Left kidney (tissue), 2 donors: ENCODE results near the gene WIZ. TPM values are rescaled to one million over a fixed set of nuclear protein-coding genes. Genes with fewer than 3 reads are reported as not detected.
A peak's percentile ranks its signal among the peaks of the same experiment; 100 is the strongest.

Experiments
- DNase-seq: peaks from one replicate; pipeline ENCODE4 v3.0.0-alpha.2; 2013
- polyA plus RNA-seq: library from polyadenylated mRNA; unstranded; fragments of 120-200 nt; gene quantifications from one replicate; pipeline ENCODE4 v1.2.1, GENCODE V29; 2013; ENCODE audit not compliant: insufficient read length

WIZ gene
- polyA plus RNA-seq, 1 donor: 25.7 TPM

DNA sequence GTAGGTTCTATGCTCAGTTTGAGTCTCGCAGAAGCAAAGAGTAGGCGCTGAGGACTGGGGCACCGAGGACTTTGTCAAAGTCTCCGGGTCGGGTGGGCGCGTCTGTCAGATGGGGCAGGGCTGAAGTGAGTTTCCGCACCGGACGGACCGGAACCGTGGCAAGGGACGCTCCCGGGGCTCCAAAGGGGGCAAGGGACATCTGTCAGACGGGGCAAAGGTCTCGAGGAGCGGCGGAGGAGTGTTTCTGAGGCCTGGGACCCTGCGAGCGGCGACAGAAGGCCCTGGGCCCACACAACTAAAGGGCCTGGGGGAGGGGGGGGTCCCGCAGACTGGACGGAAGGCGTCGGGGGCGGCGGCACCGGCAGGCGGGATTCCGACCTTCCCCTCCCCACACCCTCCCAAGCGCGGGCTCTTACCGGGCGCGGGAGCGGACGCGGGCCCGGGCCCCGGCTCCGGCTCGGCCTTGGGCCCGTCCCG, 17.7 kb downstream of the WIZ start:
- DNase-seq: no peak

DNA sequence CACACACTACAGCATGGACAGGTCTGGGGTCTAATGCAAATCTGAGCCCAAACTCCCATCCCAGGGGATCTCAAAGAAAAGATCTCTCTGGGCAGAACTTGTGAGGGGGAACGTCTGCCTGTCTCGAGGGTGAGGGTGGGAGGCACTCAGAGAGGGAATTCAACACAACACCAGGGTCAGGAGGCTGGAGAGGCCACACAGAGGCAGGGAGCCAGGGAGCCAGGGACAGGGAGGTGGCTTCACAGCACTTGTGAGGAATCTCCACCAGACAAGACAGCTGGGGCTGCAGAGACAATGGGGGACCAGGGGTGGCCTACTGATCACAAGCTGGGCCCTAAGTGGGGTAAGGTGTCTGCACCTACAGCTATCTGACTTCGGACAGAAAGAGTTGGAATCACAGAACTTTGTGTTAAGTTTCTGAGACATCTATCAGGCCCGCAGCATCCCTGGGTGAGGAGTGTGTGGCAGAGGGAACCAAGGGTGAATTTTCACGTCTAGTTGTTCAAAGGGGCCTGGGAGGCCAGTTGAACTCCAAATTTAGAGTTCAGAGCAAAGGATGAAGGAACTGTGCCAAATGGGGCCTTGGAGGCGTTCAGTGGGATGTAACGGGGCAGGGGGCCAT, 18.2 kb downstream of the WIZ start:
- DNase-seq: no peak

DNA sequence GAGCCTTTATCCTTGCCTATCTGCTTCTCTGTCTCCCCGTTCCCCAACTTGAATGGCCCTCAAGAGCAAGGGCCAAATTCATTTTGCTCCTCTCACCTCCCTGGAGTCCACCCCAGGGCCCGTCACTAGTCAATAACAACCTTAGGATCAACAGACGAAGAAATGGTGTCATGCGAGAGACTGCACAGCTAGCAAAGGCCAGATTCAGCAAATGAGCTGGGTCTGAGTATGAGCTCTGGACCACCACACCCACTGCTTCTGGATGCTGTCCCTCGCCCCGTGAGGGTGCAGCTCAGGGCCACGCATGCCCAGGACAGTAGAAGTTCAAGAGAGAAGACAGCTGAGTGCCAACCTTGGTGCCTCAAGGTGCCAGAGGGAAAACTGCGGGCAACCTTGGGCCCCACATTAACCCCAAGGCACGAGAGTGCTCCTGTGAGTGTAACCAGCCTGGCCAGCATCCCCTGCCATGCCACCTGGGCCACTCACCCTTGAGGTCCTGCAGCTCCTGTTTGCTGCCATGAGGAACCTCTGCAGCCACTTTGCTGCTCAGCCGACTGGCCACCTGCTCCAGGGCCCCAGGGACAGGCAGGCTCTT, 19.1 kb downstream of the WIZ start:
- no peak for DNase-seq

DNA sequence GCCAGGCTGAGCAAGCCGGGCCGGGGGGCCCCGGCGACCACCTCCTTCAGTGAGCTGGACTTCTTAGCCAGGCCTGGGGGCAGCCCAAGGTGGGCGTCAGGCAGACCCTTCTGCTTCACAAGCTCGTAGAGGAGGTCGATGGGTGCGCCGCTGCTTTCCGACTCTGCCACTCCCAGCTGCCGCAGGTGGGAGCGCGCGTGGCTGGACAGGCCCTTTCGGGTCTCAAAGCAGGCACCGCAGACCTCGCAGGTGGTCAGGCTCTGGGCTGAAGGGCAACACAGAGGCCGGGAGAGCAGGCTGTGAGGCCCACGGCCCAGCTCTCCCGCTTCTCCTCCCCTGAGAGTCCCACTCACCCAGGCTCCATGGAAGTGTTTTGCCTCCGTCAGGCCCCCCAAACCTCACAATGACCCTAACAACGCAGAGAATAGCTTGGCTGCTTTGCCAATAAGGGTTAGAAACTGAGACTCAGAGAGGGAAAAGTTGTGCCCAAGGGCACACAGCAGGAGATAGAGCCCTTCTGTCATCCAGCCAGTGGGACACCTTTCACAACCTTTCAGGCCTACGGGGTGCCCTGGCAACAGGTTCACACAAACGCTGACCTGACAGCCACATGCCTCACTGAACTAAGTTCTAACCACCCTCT, 19.8 kb downstream of the WIZ start:
- no peak for DNase-seq

DNA sequence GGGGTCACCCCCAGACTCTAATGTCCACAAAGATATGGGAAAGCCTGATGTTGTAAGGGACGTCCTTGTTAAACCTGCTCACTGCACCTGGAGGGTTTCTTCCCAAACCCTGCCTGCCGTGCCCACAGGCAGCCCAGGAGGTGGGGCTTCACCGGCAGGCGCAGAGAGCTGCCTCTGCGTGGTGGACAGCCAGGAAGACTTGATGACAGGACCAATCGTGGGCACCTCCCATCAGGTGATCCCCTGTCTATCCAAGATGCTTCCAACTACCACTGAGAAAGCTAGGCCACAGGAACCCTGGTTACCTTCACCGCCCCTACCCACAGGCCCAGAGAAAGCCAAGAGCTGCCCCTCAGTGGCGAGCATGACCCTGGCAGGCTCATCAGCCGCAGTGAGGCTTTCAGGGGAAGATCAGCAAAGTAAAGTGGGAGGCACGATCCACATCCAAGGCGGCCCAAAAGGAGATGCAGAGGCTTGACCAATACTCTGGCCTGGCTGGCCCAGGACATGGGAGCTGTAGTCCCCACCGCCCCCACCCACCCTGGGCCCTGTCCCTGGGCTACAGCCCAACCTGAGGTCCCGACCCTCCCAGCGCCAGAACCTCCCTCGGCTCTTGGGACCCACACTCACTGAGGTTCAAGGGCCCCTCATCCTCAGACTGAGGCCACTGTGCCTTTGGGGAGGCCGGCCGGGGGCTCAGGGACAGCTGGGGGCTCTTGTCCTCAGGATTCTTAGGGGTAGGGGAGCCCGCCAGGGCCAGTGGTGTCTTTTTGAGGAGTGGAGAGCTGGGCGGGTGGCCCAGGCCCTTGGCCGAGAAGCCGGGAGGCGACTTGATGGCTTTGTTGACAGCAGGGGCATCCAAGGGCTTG, 20.6 kb downstream of the WIZ start:
- DNase-seq: no peak

DNA sequence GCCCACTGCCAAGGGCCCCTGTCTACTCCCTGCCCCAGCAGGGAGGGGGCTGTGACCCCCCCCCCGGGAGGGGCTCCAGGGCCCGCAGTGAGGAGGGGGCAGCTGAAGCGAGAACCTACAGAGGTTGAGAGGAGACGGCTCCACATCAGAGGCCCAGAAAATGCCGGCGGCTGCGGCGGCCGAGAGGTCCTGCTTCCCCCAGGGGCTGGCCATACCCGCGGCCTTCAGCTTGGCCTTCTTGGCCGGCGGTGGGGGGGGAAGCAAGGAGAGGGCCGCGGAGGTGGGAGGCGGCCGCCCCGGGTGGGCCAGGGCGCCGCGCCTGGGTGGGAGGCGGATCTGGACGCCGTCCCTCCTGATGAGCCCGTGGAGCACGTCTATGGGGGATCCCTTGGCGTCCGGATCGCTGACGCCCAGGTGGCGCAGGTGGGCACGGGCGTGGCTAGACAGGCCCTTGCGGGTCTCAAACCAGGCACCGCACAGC, 21.7 kb downstream of the WIZ start:
- no peak for DNase-seq

DNA sequence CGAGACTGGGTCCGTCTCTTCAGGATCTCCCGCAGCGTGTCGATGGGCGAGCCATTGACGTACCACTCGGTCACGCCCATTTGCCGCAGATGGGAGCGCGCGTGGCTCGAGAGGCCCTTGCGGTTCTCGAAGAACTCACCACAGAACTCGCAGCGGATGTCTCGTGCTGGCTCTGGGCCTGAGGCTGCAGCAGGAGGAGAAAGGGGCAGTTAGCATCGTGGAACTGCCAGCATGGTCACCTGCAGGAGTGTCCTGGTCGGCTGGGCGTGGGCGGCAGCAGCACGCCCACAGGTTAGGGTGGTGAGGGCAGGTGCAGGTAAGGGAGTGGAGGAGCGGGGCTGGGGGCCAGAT, 22.4 kb downstream of the WIZ start:
- DNase-seq: no peak

DNA sequence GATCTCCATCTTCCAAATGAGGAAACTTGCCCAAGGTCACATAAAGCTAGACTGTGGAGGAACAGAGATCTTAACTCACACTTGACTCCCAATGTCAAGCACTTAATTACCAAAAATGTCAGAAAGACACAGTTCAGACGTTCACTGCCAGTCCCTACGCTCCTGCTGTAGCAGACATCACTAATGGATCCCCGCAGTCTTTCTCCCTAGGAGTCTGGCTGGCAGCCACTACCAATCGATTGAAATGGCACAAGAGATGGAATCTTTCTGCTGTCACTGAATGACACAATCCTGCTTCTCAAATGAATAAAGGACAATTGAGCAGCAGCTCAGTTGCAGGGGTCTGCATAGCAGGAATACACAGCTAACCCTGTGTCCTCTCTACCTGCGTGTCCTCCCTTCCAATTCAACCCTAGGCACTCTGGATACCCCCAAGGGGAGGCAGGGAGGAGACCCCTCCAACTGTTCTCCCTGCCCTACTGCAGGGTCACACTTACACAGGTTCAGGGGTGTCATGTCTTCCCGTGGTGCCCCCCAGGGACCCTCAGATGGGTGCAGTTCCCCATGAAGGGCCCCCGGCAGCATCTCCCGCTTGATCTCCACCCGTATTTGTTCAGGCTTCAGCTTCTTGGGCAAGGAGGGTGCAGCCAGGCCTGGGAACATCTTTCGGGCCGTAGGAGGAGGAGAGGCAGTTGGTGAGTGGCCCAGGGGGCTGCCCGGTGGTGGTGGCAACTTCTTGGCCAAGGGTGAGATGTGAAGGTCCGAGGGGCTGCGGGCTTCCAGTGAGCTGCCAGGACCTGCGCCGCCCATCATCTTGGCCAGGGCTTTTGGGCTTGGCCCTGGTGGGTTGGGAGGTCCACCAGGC, 23.0 kb downstream of the WIZ start:
- no peak for DNase-seq

DNA sequence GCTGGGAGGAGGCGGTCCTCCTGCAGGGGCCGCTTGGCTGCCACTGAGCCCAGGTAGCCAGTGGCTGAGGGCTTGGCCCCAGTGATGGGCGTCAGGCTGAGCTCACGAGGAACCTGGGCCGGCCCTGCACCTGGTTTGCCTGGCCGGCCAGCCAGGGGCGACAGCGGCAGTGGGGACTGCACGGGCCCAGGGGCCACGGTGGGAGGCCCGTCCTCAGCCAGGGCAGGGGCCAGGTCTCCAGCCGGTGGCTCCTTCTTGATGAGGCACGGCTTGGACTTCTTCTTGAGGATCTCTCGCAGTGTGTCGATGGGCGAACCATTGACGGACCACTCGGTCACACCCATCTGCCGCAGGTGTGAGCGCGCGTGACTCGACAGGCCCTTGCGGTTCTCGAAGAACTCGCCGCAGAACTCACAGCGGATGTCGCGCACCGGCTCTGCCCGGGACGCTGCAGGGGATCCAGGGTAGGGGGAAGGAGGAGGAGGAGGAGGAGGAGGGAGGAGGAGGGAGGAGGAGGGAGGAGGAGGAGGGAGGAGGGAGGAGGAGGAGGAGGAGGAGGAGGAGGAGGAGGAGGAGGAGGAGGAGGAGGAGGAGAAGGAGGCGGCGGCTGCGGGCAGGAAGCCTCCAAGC, 24.3 kb downstream of the WIZ start:
- no peak for DNase-seq

DNA sequence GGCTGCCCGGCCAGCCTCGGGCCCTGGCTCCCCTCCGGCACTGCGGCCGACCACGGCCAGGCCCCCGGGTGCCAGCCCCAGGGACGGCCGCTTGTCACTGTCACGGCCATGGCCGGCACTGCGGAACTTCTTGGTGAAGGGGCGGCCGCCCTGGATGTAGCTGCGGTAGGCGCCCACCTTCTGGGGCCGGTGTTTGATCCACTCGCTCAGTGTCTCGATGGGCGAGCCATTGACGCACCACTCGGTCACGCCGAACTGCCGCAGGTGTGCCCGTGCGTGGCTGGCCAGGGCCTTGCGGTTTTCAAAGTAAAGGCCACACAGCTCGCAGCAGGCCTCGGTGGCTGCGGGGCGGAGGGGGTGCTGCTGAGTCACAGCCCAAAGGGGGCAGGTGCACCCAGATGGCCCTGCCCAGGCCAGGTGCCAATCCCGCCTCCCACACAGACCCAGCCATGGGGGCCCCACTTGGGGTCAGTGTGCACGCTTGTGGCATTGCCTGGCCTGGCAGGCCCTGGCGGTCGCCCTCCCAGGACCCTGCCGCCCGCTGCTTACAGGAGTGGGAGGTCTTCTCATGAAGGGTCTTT, 25.0 kb downstream of the WIZ start:
- no peak for DNase-seq

DNA sequence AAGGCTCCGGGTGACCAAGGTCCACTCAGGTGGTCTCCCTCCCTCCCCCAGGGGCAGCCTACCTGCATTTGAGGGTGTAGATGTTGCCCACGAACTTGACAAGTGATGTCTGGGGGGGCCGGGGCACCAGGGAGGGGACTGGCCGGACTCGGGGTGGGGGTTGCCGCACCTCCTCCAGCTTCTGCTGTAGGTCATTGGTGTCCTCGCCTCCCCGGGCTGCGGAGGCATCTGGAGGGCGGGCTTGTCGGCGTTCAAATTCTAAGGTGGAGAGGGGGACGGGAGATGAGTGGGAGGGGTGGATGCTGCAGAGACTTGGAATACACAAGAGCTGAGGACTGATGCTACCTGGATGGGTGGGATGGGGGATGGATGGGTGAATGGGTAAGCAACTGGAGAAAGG, 25.6 kb downstream of the WIZ start:
- DNase-seq: no peak

DNA sequence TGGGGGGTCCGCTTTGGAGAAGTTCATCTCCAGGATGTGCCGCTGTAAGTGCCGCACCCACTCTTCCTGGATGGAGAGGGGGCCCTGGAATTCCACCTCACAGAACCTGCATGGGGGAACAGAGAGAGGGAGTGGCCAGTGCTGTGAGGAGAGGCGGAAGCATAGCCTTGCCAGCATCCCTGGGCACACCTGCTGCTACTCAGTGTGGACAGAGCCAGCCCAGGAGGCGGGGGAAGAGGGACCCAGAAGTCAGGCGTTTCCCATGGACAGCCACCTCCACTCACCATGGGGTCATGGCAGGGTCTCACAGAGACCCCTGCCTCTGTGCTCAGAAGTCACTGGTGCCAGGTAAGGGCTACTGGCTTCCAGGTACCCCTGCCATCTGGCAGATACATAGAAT, 26.6 kb downstream of the WIZ start:
- no peak for DNase-seq

DNA sequence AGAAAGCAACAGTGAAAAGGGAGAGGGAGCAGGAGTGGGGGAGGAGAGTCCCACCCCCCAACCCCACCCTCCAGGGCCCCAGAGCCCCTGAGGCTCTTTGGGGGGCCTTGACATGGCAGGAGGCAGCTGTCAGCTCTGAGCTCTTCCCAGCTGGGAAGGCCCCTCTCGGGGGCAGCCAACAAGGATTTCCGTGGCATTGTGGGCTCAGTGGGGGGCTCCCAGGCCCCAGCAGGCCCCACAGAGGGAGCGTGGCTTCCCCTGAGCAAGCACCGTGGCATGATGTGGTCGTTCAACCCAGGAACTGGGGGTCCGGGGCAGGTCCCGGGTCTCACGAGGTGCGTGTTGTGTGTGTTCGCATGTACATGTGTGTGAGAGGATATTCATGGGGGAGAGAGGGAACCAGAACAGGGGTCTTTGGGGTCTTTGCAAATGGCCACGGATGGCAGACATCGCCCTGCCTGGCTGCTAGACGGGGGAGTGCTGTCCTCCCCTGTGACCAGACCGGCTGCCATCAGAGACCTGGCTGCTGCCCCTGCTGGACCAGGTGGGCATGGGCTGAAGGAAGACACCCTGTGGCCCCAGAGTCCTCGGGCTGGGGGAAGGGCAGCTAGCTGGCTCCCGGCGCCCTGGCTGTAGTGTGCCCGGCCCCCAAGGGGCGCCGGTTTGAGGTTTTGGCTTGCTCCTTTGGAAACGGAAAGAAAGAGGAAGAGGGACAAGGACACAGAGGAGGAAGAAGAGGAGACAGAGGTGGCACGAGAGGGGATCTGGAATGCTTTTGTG, 27.3 kb downstream of the WIZ start:
- DNase-seq: no peak

DNA sequence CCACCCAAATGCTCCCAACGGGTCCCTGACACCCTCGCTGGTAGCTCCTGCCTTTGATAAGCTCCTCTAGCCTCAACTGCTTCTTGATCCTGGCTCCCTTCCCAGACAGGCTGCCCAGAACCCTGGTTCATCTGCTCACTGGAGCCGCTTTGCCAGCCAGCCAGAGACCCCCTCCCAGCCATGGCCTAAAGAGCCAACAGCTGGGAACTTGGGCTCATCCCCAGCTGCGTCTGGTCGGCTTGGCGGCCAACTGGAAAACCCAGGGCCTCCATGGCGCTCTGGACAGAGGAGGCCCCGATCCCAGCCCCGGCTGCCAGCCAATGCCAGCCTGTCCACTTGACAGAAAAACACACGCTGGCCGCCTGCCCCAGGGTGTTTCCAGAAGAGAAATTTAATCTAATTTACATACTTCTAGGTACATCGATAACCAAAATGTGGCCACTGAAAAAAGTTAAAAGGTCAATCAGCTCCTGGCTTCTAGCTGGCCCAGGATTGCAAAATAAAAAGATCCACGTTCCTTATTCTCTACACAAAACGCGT, 28.0 kb downstream of the WIZ start:
- DNase-seq: no peak

DNA sequence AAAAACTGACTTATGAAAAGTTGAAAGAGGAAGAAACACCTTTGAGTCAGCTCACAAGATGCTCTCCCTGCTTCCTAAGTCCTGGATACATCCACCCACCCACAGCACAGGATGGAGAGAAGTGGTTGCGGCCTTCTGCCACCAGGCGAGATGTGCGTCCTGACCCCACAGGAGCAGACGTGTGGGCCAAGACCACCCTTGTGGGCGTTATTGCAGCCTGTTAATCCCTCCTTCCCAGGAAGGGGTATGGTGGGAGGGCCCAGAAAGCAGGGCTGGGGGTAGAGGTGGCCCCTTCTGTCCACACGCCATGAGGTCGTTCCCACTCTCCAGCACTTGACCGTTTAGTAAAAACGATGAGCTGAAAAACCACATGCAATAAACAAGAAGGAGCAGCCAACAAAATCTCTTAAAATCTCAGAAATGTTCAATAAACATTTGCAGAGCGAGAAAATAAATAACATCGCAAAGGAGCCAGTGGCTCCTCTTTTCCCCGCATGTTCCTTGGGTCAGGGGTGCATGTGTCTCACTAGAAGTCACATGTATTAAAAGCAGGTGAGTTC, 28.5 kb downstream of the WIZ start:
- DNase-seq: no peak

DNA sequence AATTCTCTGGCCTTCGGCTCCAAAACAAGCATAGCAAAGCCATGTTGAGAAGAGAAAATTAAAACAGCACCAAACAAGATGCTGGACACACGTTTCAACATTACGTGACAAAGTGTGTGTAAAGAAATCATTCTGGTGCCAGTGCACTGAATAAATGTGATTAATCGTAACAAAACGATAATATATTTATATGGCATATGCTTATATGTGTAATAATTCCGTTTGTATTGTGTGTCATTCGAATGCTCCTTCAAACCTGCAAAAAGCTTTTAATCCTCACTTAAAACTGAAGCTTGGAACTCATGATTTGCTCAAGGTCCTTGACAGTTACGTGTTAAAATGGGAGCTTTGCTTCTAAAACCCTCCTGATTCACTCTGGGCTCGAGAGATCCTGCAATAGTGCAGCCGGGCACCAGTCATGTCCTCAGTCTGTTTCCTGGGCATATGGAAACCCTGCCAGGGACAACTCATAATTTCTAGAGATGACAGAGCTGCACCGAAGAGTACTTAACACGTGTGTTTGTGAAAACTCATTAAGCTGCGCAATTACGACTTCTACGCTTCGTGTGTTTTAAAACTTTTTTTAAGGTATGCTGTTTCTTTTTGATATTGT, 30.2 kb downstream of the WIZ start:
- no peak for DNase-seq

DNA sequence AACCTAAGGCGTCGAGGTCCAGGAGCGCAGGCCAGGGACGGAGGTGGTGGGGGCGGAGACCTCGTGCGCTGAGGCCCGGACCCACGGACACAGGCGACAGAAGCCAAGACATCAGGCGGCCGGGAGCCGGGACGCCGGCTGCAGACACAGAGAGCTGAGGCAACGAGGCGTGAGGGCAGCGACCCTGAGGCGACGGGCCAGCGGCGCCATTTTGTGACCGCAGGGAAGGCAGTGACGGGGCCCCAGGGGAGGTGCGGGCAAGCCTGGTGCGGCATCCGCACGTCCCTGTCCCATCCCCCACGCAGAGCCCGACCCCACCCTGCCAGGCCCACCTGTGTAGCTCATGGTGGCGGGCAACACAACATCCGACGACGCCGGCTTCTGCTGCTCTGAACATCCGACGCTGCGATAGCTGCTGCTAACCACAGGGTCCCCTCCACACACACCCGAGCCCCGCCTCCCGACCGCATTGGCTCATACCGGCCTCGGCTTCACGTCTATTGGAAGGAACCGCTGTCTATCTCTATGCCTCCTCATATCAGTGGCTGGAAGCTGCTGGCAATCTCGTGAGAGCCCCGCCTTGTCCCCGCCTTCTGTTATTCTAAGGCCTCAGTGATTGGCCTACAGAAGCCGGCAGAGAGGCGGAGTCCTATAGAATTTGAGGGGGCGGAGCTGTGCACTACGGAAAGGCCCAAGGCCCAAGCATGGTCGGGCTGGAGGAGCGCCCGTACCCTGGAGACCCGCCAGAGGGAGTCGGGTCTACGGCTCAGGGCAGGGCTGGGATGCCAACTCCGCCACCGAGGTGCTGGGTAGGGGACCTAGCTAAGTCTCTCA, 31.0 kb downstream of the WIZ start, which contains the start of gene AKAP8L:
Gene AKAP8L (minus strand): TSS at position 410 of the 834 bp plus-strand sequence. CDS start 65 bp downstream, at position 345.
- DNase-seq: peak; percentile 100

DNA sequence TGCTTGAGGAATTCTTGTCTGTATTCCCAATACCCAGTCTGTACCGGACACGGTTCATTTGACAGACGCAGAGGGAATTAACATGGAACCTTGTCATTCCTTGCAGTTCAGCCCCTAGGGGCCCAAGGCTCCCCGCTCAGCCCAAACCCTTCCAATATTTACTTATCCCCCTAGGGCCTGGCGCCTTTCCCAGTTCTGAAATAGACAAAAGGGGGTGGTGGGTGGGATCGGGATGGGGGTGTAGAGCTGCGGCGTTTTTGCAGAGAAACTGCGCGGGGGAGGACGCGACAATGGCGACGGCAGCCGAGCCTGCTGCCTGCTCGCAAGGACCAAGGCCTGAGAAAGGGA, 31.6 kb downstream of the WIZ start:
- DNase-seq: peak; percentile 32
